Sigmoid colon (tissue), 4 donors: ENCODE measurements around the gene FOXK2.
A peak's percentile ranks its signal among the peaks of the same experiment; 100 is the strongest.

ENCODE experiments used
- CTCF ChIP-seq, 4 experiments: fragments of 450-650 bp in 3 of 4; fragments of 200-600 bp in 1 of 4; IDR thresholded peaks; one replicate each; pipeline ENCODE4 v1.5.1; 2016 to 2019; ENCODE audit warnings: antibody characterized with exemption in 4 of 4, mild to moderate bottlenecking in 3 of 4, moderate library complexity in 2 of 4
- EP300 ChIP-seq, 4 donors: sonication (generic); formaldehyde crosslinking; IDR thresholded peaks; one replicate each; pipeline ENCODE4 v1.6.1; 2017; ENCODE audit warnings: antibody characterized with exemption in 4 of 4
- POLR2A ChIP-seq, 2 donors: fragments of 450-650 bp; IDR thresholded peaks; one replicate each; pipeline ENCODE4 v1.6.1; 2016; ENCODE audit warnings: antibody characterized with exemption in 2 of 2, mild to moderate bottlenecking in 2 of 2, moderate library complexity in 2 of 2

- TF ChIP-seq CTCF (IDR thresholded peaks at IDR 0.05) (peak; percentile 71 to 76 (median 76)), EP300 (IDR thresholded peaks at IDR 0.05) (no peak), POLR2A (IDR thresholded peaks at IDR 0.05) (no peak)
Observed at GRCh38 chr17:82551779-82552457, 32.4 kb downstream of the FOXK2 start.
